NCI-H1436 (cell line): Measurements from ENCODE around the gene RECQL5.

Source experiments
- DNase-seq: peaks from one replicate; lab custom pipeline; 2025; lab: John Stamatoyannopoulos, UW

The RECQL5 gene

GRCh38 chr17:75688209-75688825 lies 21.4 kb upstream of the RECQL5 start:
- DNase-seq = no peak

- no peak for DNase-seq
Measured at GRCh38 chr17:75685499-75685898, 18.5 kb upstream of the RECQL5 start.

- no peak for DNase-seq
Measured at GRCh38 chr17:75684924-75685323, 18.0 kb upstream of the RECQL5 start.

GRCh38 chr17:75684249-75684648 lies 17.3 kb upstream of the RECQL5 start:
- DNase-seq = no peak

DNA sequence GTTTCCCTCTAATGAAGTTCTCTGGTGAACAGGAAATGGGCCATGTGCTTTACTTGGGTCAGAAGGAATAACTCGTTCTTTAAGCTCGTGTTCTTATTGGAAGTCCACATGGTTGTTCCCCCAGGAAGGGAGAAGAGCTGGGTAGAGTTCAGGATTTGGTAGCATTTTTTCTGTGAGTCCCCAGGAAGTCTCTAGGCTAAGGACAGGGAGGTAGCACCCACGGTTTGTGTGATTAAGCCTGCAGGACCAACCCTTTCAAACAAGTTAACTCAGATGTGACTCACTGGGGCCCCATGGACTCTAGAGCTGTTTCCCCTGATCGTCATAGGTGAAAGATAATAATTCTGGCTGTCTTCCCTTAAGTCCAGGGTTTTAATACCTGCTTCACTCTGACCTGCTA lies 16.6 kb upstream of the RECQL5 start:
- no peak for DNase-seq

DNA sequence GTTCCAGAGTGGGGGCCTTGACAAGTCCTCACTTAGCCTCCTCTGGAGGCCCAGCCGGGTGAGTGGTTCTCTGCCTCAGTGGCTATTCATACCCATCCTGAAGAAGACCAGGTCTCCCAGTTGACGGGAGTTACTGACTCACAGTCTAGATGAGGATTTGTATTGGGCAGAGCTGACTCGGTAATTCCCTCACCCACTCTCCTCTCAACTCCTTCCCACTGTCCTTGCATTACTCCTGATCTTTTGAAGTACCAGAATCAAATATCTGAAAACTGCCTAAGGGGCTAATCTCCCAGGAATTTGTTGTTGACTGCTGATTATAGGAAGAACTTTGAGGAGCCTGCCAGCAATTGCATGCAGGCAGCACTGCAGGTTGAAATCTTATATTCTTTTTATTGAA lies 14.3 kb upstream of the RECQL5 start:
- DNase-seq = no peak

DNA sequence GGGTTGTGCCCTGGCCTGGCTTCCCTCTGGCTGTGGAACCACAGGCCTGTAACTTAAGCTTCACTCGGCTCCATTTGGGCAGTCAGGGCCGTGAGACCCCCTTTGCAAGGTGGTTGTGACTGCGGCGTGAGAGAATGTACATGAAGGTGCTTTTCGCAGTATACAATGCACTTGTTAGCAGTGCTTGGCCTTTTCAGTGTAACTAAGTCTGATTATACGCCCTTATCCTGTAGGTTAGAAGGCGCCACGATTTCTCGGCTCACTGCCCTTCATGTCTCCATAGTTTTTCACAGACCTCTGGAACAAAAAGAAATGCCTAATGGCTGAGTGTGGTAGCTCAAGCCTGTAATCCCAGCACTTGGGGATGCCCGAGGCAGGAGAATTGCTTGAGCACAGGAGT lies 13.5 kb upstream of the RECQL5 start:
- DNase-seq = no peak

DNA sequence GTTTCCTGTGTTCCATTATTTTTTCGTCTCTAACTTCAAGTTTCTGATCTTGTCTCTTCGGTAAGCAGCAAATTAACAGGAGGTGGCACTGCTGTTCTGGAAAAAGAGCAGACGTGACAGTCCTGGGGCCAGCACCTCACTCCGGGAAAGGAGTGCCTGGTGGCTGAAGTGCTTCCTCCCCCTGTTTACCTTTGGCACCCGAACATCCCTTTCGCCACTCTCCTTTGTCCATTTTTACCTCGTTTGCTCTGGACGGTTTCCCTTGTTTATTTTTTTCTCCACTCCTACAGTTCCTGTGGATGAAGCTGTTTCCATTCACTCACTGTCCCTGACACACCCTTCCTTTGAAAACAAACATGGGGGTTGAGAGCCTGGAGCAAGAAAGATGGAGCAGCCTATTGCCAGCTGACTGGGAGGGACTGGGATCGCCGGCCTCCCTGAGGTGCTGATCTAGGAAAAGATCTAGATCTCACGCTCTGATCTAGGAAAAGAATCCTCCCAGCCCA lies 12.8 kb upstream of the RECQL5 start:
- no peak for DNase-seq

DNA sequence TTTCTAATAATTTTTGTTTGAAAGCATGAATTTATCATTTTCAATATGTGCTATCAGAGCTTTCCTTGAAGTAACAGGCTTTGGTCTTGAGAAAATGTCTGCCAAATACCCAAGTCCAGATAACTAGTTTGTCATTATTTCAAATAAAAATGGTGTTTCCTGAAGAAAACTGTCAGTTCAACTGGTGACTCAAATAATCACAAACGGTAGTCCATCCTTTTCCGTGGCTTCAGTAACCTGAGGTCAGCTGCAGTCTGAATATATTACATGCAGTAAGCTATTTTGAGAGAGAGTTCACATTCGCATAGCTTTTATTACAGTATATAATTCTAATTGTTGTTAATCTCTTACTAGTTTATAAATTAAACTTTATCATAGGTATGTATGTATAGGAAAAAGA lies 9.5 kb upstream of the RECQL5 start:
- DNase-seq = no peak

DNA sequence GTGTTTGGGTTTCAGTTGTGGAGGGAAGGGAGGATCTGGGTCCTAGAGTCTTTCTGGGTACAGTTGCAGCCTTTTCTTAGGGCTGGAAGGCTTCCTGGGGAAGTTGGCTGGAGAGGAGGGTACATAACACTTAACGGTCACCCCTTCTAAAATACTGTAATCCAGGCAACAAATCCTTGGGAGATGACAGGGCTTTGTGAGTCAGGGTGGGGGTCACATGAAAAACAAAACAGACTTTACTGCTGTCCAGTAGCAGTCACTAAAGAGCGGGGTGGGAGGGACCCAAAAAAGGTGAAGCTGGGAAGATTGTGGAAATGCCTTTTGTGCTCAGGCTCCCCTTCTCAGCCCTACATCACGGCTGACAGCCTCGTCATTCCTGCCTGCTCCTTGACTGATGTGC lies 6.5 kb upstream of the RECQL5 start:
- no peak for DNase-seq

- DNase-seq = no peak
Measured at GRCh38 chr17:75672011-75672410, 5.1 kb upstream of the RECQL5 start.

DNA sequence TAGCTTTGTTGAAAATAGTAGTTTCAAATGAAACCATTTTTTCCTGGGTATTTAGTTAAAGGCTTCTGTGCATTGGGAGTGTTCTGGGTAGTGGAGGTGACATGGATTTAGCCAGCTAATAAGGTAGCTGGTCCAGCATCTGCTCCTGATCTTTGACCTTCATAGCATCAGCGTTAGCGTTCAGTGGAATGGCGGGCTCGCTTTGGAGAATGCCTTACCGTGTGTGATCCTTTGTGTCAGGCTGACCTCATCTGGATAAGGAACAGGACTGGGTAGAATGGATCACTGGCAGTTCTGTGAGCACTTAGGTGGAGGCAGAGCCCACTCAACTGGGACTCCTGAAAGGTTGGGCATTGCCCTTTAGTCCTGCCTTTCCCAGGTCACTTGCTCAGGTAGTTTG lies 3.9 kb upstream of the RECQL5 start:
- no peak for DNase-seq

- no peak for DNase-seq
Measured at GRCh38 chr17:75668489-75668888, 1.5 kb upstream of the RECQL5 start.

GRCh38 chr17:75667825-75668224 lies 871 bp upstream of the RECQL5 start:
- DNase-seq = no peak

DNA sequence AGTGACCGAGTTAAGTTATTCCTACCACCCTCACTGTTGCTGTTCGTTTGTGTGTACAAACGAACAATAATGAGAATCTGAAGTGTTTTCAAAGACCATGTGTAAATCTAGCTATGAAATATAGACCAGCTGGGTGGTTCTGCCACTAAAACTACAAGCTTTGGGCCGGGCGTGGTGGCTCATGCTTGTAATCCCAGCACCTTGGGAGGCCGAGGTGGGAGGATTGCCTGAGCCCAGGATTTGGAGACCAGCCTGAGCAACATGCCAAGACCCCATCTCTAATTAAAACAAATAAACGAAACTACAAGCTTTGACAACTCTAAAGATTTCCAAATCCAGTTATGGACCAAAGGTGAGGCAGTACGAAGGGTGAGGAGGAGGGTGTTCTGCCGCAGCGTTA lies 973 bp downstream of the RECQL5 start:
- DNase-seq = no peak

DNA sequence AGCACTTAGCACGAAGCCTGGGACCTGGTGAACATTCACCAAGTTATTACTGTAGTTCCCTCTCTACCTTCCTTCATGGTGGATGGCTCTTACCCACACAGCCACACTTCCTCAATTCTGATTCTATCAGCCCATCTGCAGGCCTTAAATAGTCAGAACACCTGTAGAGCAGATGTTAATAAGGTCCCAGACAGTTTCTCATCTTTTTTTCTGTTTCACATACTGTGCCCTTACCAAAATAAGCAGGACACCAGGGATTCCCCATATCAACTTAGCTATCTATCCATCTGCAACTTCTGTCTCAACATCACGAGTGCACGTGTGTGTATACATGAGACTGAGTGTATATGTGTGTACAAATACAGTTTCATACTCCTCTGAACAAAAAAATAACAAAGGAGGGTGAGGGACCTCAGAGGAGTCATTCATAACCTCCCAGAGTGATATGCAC lies 2.8 kb downstream of the RECQL5 start:
- DNase-seq = no peak

- DNase-seq = no peak
Measured at GRCh38 chr17:75662511-75662910, 4.4 kb downstream of the RECQL5 start.

DNA sequence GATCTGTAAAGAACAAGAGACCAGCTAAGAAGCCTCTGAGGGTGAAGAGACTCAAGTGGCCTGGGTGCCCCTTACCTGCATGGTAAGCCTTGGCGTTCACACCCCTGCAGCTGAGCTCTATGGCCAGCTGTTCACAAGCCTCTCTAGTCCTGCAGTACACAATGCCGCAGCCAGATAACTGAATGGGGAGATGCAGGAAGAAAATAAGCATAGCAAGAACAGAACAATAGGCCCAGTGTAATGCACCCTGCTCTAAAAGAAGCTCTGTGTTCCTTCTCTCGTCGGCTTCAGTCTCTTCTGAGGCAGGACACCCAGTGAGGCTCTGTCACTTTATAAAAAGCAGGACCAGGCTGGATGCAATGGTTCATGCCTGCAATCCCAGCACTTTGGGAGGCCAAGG lies 5.4 kb downstream of the RECQL5 start:
- DNase-seq = no peak

GRCh38 chr17:75658237-75658636 lies 8.7 kb downstream of the RECQL5 start:
- no peak for DNase-seq

DNA sequence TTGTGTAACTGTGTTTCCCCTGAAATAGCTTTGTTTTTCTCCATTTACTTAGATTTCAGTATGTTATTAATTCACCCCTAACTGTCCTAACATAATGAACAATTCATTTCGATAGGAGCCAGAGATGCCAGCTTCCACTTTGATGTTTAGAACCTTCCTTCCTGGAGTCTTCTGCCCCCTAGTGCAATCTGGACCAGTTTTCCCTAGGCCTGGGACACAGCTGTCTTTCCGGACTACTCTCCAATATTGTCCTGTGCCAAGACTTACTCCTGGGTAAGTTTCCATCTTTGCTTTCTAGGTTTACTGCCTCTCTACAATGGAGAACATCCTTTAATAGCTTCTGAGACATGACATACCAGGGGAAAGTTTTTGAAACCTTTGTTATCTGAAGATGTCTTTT lies 12.8 kb downstream of the RECQL5 start:
- DNase-seq = no peak

GRCh38 chr17:75652934-75653549 lies 13.9 kb downstream of the RECQL5 start:
- DNase-seq = peak; percentile 35

- DNase-seq = no peak
Measured at GRCh38 chr17:75652341-75652740, 14.6 kb downstream of the RECQL5 start.

- DNase-seq = no peak
Measured at GRCh38 chr17:75650874-75651273, 16.1 kb downstream of the RECQL5 start.

GRCh38 chr17:75649687-75650086 lies 17.3 kb downstream of the RECQL5 start:
- DNase-seq = no peak
